T-helper 2 cell treated with Interferon-gamma antibody and Interleukin-4, amounts not matched to agents 5 μg/mL and 100 μg/mL, for 36 hours (primary cell): ENCODE measurements around the gene ADRA2C.
A peak's percentile ranks its signal among the peaks of the same experiment; 100 is the strongest.

ENCODE experiments used
- DNase-seq: peaks from one replicate; pipeline ENCODE4 v3.0.0; 2021; ENCODE audit warnings: low spot score
- H3K27ac Mint-ChIP-seq: one replicate; pipeline ENCODE4 v1.8.0; 2021; ENCODE audit warnings: mild to moderate bottlenecking, mixed read lengths
- H3K27me3 Mint-ChIP-seq: one replicate; pipeline ENCODE4 v1.8.0; 2021; ENCODE audit warnings: low read depth, mixed read lengths
- H3K36me3 Mint-ChIP-seq: one replicate; pipeline ENCODE4 v1.8.0; 2021; ENCODE audit warnings: low read depth, mixed read lengths
- H3K4me1 Mint-ChIP-seq: one replicate; pipeline ENCODE4 v1.8.0; 2021; ENCODE audit warnings: low read depth, mixed read lengths
- H3K4me3 Mint-ChIP-seq: one replicate; pipeline ENCODE4 v1.8.0; 2022; ENCODE audit warnings: mild to moderate bottlenecking, moderate library complexity, mixed read lengths
- H3K9me3 Mint-ChIP-seq: one replicate; pipeline ENCODE4 v1.8.0; 2021; ENCODE audit warnings: mixed read lengths

Gene ADRA2C

DNA sequence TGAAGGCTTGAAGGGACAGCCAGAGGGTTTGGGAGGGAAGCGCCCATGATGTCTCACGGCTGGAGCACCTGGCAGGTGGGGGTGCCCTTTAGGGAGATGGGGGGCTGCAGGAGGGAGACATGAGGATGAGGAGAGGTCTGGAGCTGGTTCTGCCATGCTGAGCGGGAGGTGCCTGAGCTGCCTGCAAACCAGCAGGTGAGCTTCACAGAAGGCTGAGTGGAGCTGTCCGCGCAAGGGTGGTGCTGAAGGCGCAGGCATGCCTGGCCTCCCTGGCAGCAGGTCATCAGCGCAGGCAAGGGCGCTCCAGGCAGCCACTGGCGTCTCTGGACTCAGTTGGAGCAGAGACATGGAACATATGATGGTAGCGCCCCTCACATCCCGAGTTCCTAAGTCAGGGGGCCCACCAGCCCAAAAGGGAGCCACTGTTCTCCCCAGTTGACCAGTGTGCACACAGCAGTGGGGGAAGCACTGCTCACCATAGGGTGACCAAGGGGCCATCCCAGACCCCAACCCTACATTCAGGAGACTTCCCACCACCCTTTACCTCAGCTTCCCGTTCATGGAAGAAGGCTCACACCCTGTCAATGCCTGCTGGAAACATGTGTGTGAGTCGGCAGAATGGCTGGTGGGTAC is 25.8 kb downstream of the ADRA2C start:
- Mint-ChIP-seq H3K9me3 (peaks cover 21% of the 10 kb centered on the region), H3K36me3 (no peaks in the 10 kb centered on the region), H3K4me1 (no peaks in the 10 kb centered on the region), H3K27ac (no peak overlapping the region), H3K4me3 (no peak overlapping the region), H3K27me3 (no peaks in the 10 kb centered on the region)
- DNase-seq: peak; percentile 7

DNA sequence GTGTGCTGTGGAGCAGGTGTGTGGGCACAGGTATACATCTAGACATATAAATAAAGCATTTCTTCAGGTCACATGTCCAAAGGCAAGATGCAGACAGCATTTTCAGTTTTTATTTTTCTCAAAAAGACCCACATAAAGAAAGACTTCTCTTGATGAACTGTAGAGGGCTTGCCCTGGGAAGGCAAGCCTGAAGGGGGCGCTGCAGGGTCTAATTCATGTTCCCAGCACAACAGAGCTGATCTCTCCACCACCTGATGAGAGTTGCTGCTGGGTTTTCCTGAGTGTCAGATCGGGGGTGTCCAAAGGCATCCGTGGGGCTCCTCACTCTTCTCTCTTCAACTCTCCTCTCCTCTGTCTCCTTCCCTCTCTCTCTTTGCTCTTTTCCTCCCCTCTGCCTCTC is 26.6 kb downstream of the ADRA2C start:
- H3K4me3 Mint-ChIP-seq: no peak overlapping the region
- peak overlapping the region; percentile 45 for H3K27ac Mint-ChIP-seq
- no peak for DNase-seq
- no peaks in the 10 kb centered on the region for H3K36me3 Mint-ChIP-seq
- no peaks in the 10 kb centered on the region for H3K27me3 Mint-ChIP-seq
- H3K9me3 Mint-ChIP-seq: peaks cover 21% of the 10 kb centered on the region
- H3K4me1 Mint-ChIP-seq: no peaks in the 10 kb centered on the region

- no peaks in the 10 kb centered on the region for H3K4me1 Mint-ChIP-seq
- no peak for DNase-seq
- no peaks in the 10 kb centered on the region for H3K27me3 Mint-ChIP-seq
- no peak overlapping the region for H3K4me3 Mint-ChIP-seq
- peaks cover 21% of the 10 kb centered on the region for H3K9me3 Mint-ChIP-seq
- H3K27ac Mint-ChIP-seq: no peak overlapping the region
- no peaks in the 10 kb centered on the region for H3K36me3 Mint-ChIP-seq
Measured at GRCh38 chr4:3793545-3793944, 27.4 kb downstream of the ADRA2C start.

DNA sequence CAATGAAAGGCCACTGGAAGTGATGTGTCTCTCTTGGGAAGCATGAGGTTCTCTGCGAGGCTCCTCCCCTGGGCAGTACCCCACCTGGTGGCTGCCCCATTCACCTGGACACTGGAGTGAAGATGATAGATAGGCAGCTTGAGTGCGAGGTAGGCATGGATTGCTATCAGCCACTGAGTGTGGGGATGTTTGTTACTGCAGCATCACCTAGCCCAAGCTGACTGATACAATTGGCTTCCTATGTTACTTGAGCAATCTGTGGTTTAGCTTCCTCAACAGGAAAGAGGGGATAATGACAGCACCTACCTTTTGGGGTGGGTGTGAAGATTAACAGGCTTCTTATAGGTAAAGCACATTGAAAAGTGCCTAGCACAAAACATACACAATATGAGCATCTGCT is 30.8 kb downstream of the ADRA2C start:
- no peaks in the 10 kb centered on the region for H3K4me1 Mint-ChIP-seq
- H3K36me3 Mint-ChIP-seq: no peaks in the 10 kb centered on the region
- no peak overlapping the region for H3K4me3 Mint-ChIP-seq
- no peak for DNase-seq
- no peak overlapping the region for H3K27ac Mint-ChIP-seq
- peaks cover 21% of the 10 kb centered on the region for H3K9me3 Mint-ChIP-seq
- no peaks in the 10 kb centered on the region for H3K27me3 Mint-ChIP-seq

GRCh38 chr4:3797831-3798790 is 31.9 kb downstream of the ADRA2C start:
- Mint-ChIP-seq H3K27ac (no peak overlapping the region), H3K27me3 (no peaks in the 10 kb centered on the region)

DNA sequence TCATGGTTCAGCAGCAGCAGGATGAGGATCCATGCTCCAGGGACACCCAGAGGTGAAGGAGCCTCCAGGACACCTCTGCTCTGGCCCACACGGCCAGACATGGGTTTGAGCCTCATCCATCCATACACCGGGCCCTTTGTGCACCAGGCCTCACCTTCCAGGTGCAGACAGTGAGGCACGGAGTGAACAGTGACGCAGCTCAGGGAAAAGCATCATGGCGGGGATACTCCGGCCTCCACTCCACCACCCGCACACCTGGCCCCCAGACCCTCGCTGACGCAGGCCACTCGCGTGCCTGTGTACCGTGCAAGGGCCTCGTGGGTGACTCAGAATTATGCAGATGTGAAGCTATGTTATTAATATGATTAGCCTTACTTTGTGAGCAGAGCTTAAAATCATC is 33.3 kb downstream of the ADRA2C start:
- Mint-ChIP-seq H3K27ac (no peak overlapping the region), H3K27me3 (no peaks in the 10 kb centered on the region), H3K36me3 (no peaks in the 10 kb centered on the region), H3K4me3 (no peak overlapping the region), H3K9me3 (peaks cover 21% of the 10 kb centered on the region), H3K4me1 (no peaks in the 10 kb centered on the region)
- DNase-seq: no peak

More at GRCh38 chr4:3797831-3798790, 31.9 kb downstream of the ADRA2C start:
- DNase-seq: no peak
- Mint-ChIP-seq H3K4me3 (no peak overlapping the region), H3K36me3 (no peaks in the 10 kb centered on the region), H3K4me1 (no peaks in the 10 kb centered on the region), H3K9me3 (peaks cover 21% of the 10 kb centered on the region)

DNA sequence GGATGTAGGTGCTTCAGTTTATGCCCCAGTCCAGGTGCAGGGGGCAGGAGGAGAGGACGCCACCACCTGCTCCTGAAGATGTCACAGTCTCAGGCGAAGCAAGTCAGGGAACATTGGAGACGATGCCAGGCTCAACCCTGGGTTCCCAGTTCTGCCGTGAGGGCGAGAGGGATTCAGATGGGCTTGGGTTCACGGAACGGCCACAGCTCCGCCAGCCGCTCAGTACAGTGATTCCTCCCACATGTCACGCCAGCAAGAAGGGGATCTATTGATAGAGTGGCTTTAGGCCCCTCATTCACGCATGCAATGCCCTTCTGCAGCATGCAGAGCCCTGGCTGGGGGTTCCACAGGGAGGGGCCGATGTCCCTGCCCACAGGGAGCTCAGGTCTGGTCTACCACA is 34.2 kb downstream of the ADRA2C start:
- H3K4me1 Mint-ChIP-seq: no peaks in the 10 kb centered on the region
- H3K9me3 Mint-ChIP-seq: peaks cover 13% of the 10 kb centered on the region
- H3K27ac Mint-ChIP-seq: no peak overlapping the region
- DNase-seq: no peak
- no peaks in the 10 kb centered on the region for H3K36me3 Mint-ChIP-seq
- no peaks in the 10 kb centered on the region for H3K27me3 Mint-ChIP-seq
- H3K4me3 Mint-ChIP-seq: no peak overlapping the region

DNA sequence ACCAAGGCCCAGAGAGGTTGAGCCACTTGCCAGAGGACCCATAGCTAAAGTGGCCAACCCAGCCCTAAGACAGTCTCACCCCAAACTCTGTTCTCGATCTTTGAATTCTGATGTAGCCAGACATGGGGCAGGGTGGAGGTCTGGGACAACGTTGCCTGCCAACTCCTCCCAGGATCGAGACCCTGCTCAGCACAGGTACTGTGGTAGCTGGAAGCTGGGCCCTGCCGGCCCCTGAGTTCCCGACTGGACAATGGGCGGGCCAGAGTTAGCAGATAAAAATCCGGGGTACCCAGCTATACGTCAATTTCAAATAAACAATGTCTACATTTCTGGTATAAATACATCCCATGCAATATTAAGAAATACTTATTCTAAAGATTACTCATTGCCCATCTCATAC is 35.3 kb downstream of the ADRA2C start:
- Mint-ChIP-seq H3K4me1 (no peaks in the 10 kb centered on the region), H3K27ac (no peak overlapping the region), H3K36me3 (no peaks in the 10 kb centered on the region), H3K4me3 (no peak overlapping the region), H3K27me3 (no peaks in the 10 kb centered on the region), H3K9me3 (peaks cover 5% of the 10 kb centered on the region)
- no peak for DNase-seq

- no peak overlapping the region for H3K4me3 Mint-ChIP-seq
- no peaks in the 10 kb centered on the region for H3K9me3 Mint-ChIP-seq
- no peak for DNase-seq
- H3K36me3 Mint-ChIP-seq: no peaks in the 10 kb centered on the region
- no peak overlapping the region for H3K27ac Mint-ChIP-seq
- H3K4me1 Mint-ChIP-seq: no peaks in the 10 kb centered on the region
- no peaks in the 10 kb centered on the region for H3K27me3 Mint-ChIP-seq
Measured at GRCh38 chr4:3801931-3802550, 35.9 kb downstream of the ADRA2C start.

- Mint-ChIP-seq H3K27ac (no peak overlapping the region), H3K4me3 (no peak overlapping the region), H3K4me1 (no peaks in the 10 kb centered on the region), H3K9me3 (no peaks in the 10 kb centered on the region), H3K27me3 (no peaks in the 10 kb centered on the region), H3K36me3 (no peaks in the 10 kb centered on the region)
- no peak for DNase-seq
Measured at GRCh38 chr4:3802571-3803474, 36.6 kb downstream of the ADRA2C start.

- Mint-ChIP-seq H3K36me3 (no peaks in the 10 kb centered on the region), H3K27ac (no peak overlapping the region), H3K4me1 (no peaks in the 10 kb centered on the region), H3K9me3 (no peaks in the 10 kb centered on the region), H3K27me3 (no peaks in the 10 kb centered on the region), H3K4me3 (no peak overlapping the region)
- DNase-seq: no peak
Measured at GRCh38 chr4:3803475-3803847, 37.3 kb downstream of the ADRA2C start.

DNA sequence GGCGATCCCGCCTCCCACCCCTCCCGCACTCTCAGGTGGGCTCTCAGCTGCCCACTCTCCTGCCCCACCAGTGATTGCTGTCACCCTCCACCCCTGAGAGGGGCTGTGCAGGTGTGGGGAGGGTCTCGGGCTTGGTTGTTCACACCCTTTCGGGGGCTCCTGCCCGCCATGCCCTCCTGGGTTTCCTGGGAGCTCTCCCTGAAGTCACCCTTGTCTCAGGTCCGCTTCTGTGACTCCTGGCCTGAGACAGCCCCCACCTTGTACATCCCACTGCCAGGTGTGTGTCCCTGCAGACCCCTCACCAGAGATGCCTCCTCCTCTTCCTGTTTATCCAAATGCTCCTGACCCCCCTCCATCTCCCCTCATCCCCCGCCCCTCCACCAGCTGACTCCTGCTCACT is 37.8 kb downstream of the ADRA2C start:
- Mint-ChIP-seq H3K9me3 (no peaks in the 10 kb centered on the region), H3K4me3 (no peak overlapping the region), H3K36me3 (no peaks in the 10 kb centered on the region)

GRCh38 chr4:3805026-3805425 is 38.8 kb downstream of the ADRA2C start:
- Mint-ChIP-seq H3K9me3 (no peaks in the 10 kb centered on the region), H3K4me3 (no peak overlapping the region), H3K27me3 (no peaks in the 10 kb centered on the region), H3K36me3 (no peaks in the 10 kb centered on the region), H3K27ac (no peak overlapping the region), H3K4me1 (no peaks in the 10 kb centered on the region)
- no peak for DNase-seq

More for the DNA sequence above, 37.8 kb downstream of the ADRA2C start:
- DNase-seq: no peak
- Mint-ChIP-seq H3K27me3 (no peaks in the 10 kb centered on the region), H3K4me1 (no peaks in the 10 kb centered on the region), H3K27ac (no peak overlapping the region)
